Activated CD4-positive, alpha-beta T cell treated with anti-CD3 and anti-CD28 coated beads, Interleukin-2, amount 50 U/mL, for 1 hour (primary cell): Measurements from ENCODE around the gene HK3.

Experiments used
- DNase-seq: peaks from one replicate; pipeline ENCODE4 v3.0.0-alpha.2; 2020

The HK3 gene

GRCh38 chr5:176865964-176866363 lies 33.2 kb downstream of the HK3 start:
- no peak for DNase-seq

- no peak for DNase-seq
These were observed 34.4 kb downstream of the HK3 start for GRCh38 chr5:176864755-176865154.

- DNase-seq: no peak
These were observed 35.4 kb downstream of the HK3 start for GRCh38 chr5:176863765-176864098.

GRCh38 chr5:176863041-176863764 lies 35.9 kb downstream of the HK3 start:
- no peak for DNase-seq

GRCh38 chr5:176862330-176862995 lies 36.7 kb downstream of the HK3 start:
- DNase-seq: no peak

- DNase-seq: no peak
These were observed 37.9 kb downstream of the HK3 start for GRCh38 chr5:176861276-176861675.

GRCh38 chr5:176860381-176860780 lies 38.8 kb downstream of the HK3 start:
- DNase-seq: no peak

GRCh38 chr5:176859916-176860315 lies 39.2 kb downstream of the HK3 start:
- no peak for DNase-seq

GRCh38 chr5:176857894-176858273 lies 41.3 kb downstream of the HK3 start:
- DNase-seq: no peak

GRCh38 chr5:176857216-176857893 lies 41.8 kb downstream of the HK3 start:
- no peak for DNase-seq

GRCh38 chr5:176856746-176857145 lies 42.4 kb downstream of the HK3 start:
- no peak for DNase-seq

- no peak for DNase-seq
These were observed 43.5 kb downstream of the HK3 start for GRCh38 chr5:176855598-176855997.

- DNase-seq: no peak
These were observed 45.0 kb downstream of the HK3 start for GRCh38 chr5:176854164-176854563.

- no peak for DNase-seq
These were observed 45.9 kb downstream of the HK3 start for GRCh38 chr5:176853151-176853778.

GRCh38 chr5:176851871-176852658 lies 47.1 kb downstream of the HK3 start:
- DNase-seq: no peak

GRCh38 chr5:176851380-176851779 lies 47.8 kb downstream of the HK3 start:
- no peak for DNase-seq

GRCh38 chr5:176850371-176851245 lies 48.5 kb downstream of the HK3 start:
- no peak for DNase-seq

GRCh38 chr5:176849611-176850227 lies 49.4 kb downstream of the HK3 start:
- DNase-seq: no peak

- DNase-seq: no peak
These were observed 50.5 kb downstream of the HK3 start for GRCh38 chr5:176848651-176849050.

- no peak for DNase-seq
These were observed 51.3 kb downstream of the HK3 start for GRCh38 chr5:176847726-176848290.

GRCh38 chr5:176847148-176847547 lies 52.0 kb downstream of the HK3 start:
- DNase-seq: no peak
